Measurements from ENCODE around the gene HEPH.
"Not testable (repeated sequence)": the region's sequence is repeated elsewhere in the genome, so short reads cannot be mapped to it uniquely, and the experiment has no call there.

HEPH gene

GRCh38 chrX:66203114-66203513 is 39.1 kb downstream of the HEPH start:
- no peak for DNase-seq

- no peak for DNase-seq
Measured at GRCh38 chrX:66221856-66222255, 57.8 kb downstream of the HEPH start.

- no peak for DNase-seq
Measured at GRCh38 chrX:66232296-66232695, 68.2 kb downstream of the HEPH start.

- DNase-seq, result no peak
Measured at GRCh38 chrX:66233209-66233608, 69.2 kb downstream of the HEPH start.

GRCh38 chrX:66233904-66234303 is 69.9 kb downstream of the HEPH start:
- DNase-seq, result not testable (repeated sequence)

- DNase-seq, result no peak
Measured at GRCh38 chrX:66255359-66255967, 91.4 kb downstream of the HEPH start.

- no peak for DNase-seq
Measured at GRCh38 chrX:66262807-66263206, 98.8 kb downstream of the HEPH start.
